WTC11 (cell line): ENCODE data around the gene SPAG8.

ENCODE experiments used
- CTCF ChIP-seq: fragments of 200-600 bp; IDR thresholded peaks from 2 replicates; pipeline ENCODE4 v1.8.0; 2022; ENCODE audit warnings: antibody characterized with exemption
- NR3C1 ChIP-seq: sonication (generic); formaldehyde crosslinking; conservative IDR thresholded peaks from 2 replicates; pipeline ENCODE4 v1.8.1; 2023; ENCODE audit warnings: low read depth, mild to moderate bottlenecking, missing genetic modification reagents
- SMAD3 ChIP-seq: sonication (generic); formaldehyde crosslinking; IDR thresholded peaks from 2 replicates; pipeline ENCODE4 v1.8.0; 2022; ENCODE audit warnings: missing genetic modification reagents, mild to moderate bottlenecking, borderline replicate concordance
- TEAD4 ChIP-seq: sonication (generic); formaldehyde crosslinking; IDR thresholded peaks from 2 replicates; pipeline ENCODE4 v1.8.0; 2022; ENCODE audit warnings: mild to moderate bottlenecking, missing genetic modification reagents
- ZNF416 ChIP-seq: fragments of 250-450 bp; sonication (Bioruptor Pico); IDR thresholded peaks from 2 replicates; pipeline ENCODE4 v1.9.0; 2021; ENCODE audit warnings: mild to moderate bottlenecking, inconsistent platforms

- TF ChIP-seq CTCF (no peak), TEAD4 (CRISPR knock-in tag) (no peak), SMAD3 (CRISPR knock-in tag) (no peak), NR3C1 (no peak), ZNF416 (CRISPR knock-in tag) (no peak)
Observed at GRCh38 chr9:35792826-35793225, 19.2 kb downstream of the SPAG8 start.
